ENCODE results near the gene TMEFF2. TPM values are rescaled to one million over a fixed set of nuclear protein-coding genes. Genes with fewer than 3 reads are reported as not detected.
"Not testable (repeated sequence)": the region's sequence is repeated elsewhere in the genome, so short reads cannot be mapped to it uniquely, and the experiment has no call there.

TMEFF2 gene
- total and polyA plus RNA-seq, 2 experiments from 2014 or later: 0.13 TPM; not detected in 1

DNA sequence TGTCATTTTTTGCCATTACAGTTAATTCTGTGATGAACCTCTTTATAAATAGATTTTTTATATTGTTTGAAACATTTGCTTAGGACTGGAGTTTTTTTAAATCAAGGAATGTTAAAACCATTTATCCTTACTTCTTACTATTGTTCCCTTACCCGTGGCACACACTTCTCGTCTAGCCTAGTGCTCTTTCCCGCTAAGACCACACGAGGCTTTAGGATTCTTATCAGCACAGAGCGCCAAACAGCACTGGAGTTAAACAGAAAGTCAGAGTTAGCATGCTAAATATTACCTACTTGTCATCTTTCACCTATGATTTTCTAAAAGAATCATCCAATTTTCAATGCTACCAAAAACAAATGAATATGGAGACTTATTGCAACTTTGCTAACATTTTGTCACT, 112.6 kb downstream of the TMEFF2 start:
- no peaks in the 10 kb centered on the region for H3K36me3 ChIP-seq (ENCODE audit: low read depth)
- H3K9ac ChIP-seq: no peak overlapping the region
- no peaks in the 10 kb centered on the region for H3K4me1 ChIP-seq (ENCODE audit: insufficient read depth)
- H3K4me3 ChIP-seq: no peak overlapping the region
- no peak overlapping the region for H3K27ac ChIP-seq
- no peaks in the 10 kb centered on the region for H3F3A ChIP-seq (ENCODE audit: insufficient read depth)
- H2AFZ ChIP-seq: no peak overlapping the region
- H3K9me2 ChIP-seq (ENCODE audit: insufficient read depth): no peaks in the 10 kb centered on the region
- 79 to 83% methylated on average over 5 of the region's 5 CpGs for WGBS, 2 experiments (ENCODE audit: low coverage in 1 of 2, low lambda C conversion rate in 2 of 2, missing lambda C conversion rate in 2 of 2)
- H3K79me2 ChIP-seq (ENCODE audit: insufficient read depth): no peaks in the 10 kb centered on the region
- no peak for TF ChIP-seq EZH2 (IDR thresholded peaks at IDR 0.05; ENCODE audit: insufficient read depth, poor library complexity, severe bottlenecking)
- no peak for TF ChIP-seq EZH2phosphoT487 (IDR thresholded peaks at IDR 0.05; ENCODE audit: insufficient read depth, low read depth)
- no peaks in the 10 kb centered on the region for H3K27me3 ChIP-seq (replicated peaks; ENCODE audit: insufficient read depth)
- no peak overlapping the region for H3K4me2 ChIP-seq (ENCODE audit: unreplicated experiment)
- in situ Hi-C loops (cut with MboI): no loop called here
- no peaks in the 10 kb centered on the region for H4K20me1 ChIP-seq (ENCODE audit: insufficient read depth)
- no peak for DNase-seq
- H3K9me3 ChIP-seq (ENCODE audit: low read depth): no peaks in the 10 kb centered on the region

GRCh38 chr2:192080096-192080495, 114.6 kb downstream of the TMEFF2 start:
- H3K4me3 ChIP-seq; H3K4me1 ChIP-seq (ENCODE audit: insufficient read depth); H3K27me3 ChIP-seq (replicated peaks; ENCODE audit: insufficient read depth); H3K4me2 ChIP-seq (ENCODE audit: unreplicated experiment); DNase-seq; H3K36me3 ChIP-seq (ENCODE audit: low read depth); H3F3A ChIP-seq (ENCODE audit: insufficient read depth); H4K20me1 ChIP-seq (ENCODE audit: insufficient read depth); H3K9ac ChIP-seq; H3K9me2 ChIP-seq (ENCODE audit: insufficient read depth); H2AFZ ChIP-seq; H3K79me2 ChIP-seq (ENCODE audit: insufficient read depth); H3K27ac ChIP-seq; H3K9me3 ChIP-seq (ENCODE audit: low read depth); in situ Hi-C loops (cut with MboI): not testable (repeated sequence)
- WGBS, 2 experiments (ENCODE audit: low coverage in 1 of 2, low lambda C conversion rate in 2 of 2, missing lambda C conversion rate in 2 of 2): 77 to 88% methylated on average over 3 of the region's 3 CpGs

GRCh38 chr2:192073878-192074277, 120.9 kb downstream of the TMEFF2 start:
- Histone ChIP-seq H3K27ac (no peak overlapping the region), H3K9ac (no peak overlapping the region), H3K79me2 (ENCODE audit: insufficient read depth) (no peaks in the 10 kb centered on the region), H3K4me1 (ENCODE audit: insufficient read depth) (no peaks in the 10 kb centered on the region; the same call in 1 of the 2 replicates), H3K9me2 (ENCODE audit: insufficient read depth) (no peaks in the 10 kb centered on the region), H4K20me1 (ENCODE audit: insufficient read depth) (no peaks in the 10 kb centered on the region), H3K9me3 (ENCODE audit: low read depth) (no peaks in the 10 kb centered on the region), H3K27me3 (replicated peaks; ENCODE audit: insufficient read depth) (no peaks in the 10 kb centered on the region), H3F3A (ENCODE audit: insufficient read depth) (no peaks in the 10 kb centered on the region), H2AFZ (no peak overlapping the region), H3K4me3 (no peak overlapping the region), H3K4me2 (ENCODE audit: unreplicated experiment) (no peak overlapping the region), H3K36me3 (ENCODE audit: low read depth) (no peaks in the 10 kb centered on the region)
- no peak for TF ChIP-seq EZH2phosphoT487 (IDR thresholded peaks at IDR 0.05; ENCODE audit: insufficient read depth, low read depth)
- no peak for TF ChIP-seq EZH2 (IDR thresholded peaks at IDR 0.05; ENCODE audit: insufficient read depth, poor library complexity, severe bottlenecking)
- in situ Hi-C loops (cut with MboI): no loop called here
- DNase-seq: no peak

DNA sequence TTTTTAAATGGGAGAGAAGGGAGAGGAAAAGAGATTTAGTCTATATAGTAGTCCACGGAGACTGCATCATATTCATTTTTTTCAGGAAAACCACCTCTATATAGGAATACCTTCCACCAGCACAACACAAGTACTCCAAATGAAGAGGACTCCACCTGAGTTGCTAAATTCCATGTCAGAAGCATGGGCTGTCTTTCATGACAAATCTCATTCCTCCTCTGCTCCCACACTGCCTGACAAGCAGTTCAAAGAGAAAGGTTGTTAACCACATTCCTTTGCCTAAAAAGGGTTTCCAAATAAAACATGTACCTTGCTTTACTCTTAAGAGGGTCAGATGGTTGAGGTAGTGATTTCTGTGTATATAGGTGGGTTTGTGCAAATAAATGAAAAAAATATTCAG, 122.0 kb downstream of the TMEFF2 start:
- H3K9me2 ChIP-seq (ENCODE audit: insufficient read depth): no peaks in the 10 kb centered on the region
- TF ChIP-seq EZH2phosphoT487 (IDR thresholded peaks at IDR 0.05; ENCODE audit: insufficient read depth, low read depth): no peak
- TF ChIP-seq EZH2 (IDR thresholded peaks at IDR 0.05; ENCODE audit: insufficient read depth, poor library complexity, severe bottlenecking): no peak
- H3K4me1 ChIP-seq (ENCODE audit: insufficient read depth): no peaks in the 10 kb centered on the region; the same call in 1 of the 2 replicates
- WGBS, 2 experiments (ENCODE audit: low coverage in 1 of 2, low lambda C conversion rate in 2 of 2, missing lambda C conversion rate in 2 of 2): 83 to 87% methylated on average over 1 of the region's 1 CpG
- in situ Hi-C loops (cut with MboI): no loop called here
- no peak overlapping the region for H3K9ac ChIP-seq
- H3K27me3 ChIP-seq (replicated peaks; ENCODE audit: insufficient read depth): no peaks in the 10 kb centered on the region
- H3K79me2 ChIP-seq (ENCODE audit: insufficient read depth): no peaks in the 10 kb centered on the region
- no peaks in the 10 kb centered on the region for H4K20me1 ChIP-seq (ENCODE audit: insufficient read depth)
- H3K4me2 ChIP-seq (ENCODE audit: unreplicated experiment): no peak overlapping the region
- no peak overlapping the region for H2AFZ ChIP-seq
- H3K36me3 ChIP-seq (ENCODE audit: low read depth): no peaks in the 10 kb centered on the region
- DNase-seq: no peak
- no peak overlapping the region for H3K4me3 ChIP-seq
- no peaks in the 10 kb centered on the region for H3K9me3 ChIP-seq (ENCODE audit: low read depth)
- H3F3A ChIP-seq (ENCODE audit: insufficient read depth): no peaks in the 10 kb centered on the region
- H3K27ac ChIP-seq: no peak overlapping the region

DNA sequence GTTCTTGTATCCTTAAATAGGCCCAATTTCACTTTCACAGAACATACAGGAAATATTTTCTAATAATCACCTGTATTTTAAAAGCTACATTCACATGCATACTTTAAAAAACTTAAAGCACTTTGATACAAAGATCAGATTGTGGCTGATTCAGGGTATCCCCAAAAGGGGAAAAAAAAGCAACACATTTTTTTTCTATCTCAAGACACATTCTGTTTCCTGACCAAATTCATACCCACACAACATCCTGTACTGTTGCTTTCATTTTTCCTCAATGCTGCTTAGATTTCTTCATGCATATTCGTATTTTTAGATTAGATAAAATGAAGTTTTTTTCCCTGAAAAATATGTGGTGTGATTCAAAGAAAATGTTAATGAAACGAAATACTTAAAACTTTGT, 122.5 kb downstream of the TMEFF2 start:
- Histone ChIP-seq H2AFZ (no peak overlapping the region), H3K27me3 (replicated peaks; ENCODE audit: insufficient read depth) (no peaks in the 10 kb centered on the region), H4K20me1 (ENCODE audit: insufficient read depth) (no peaks in the 10 kb centered on the region), H3K36me3 (ENCODE audit: low read depth) (no peaks in the 10 kb centered on the region), H3F3A (ENCODE audit: insufficient read depth) (no peaks in the 10 kb centered on the region), H3K4me3 (no peak overlapping the region), H3K79me2 (ENCODE audit: insufficient read depth) (no peaks in the 10 kb centered on the region), H3K4me2 (ENCODE audit: unreplicated experiment) (no peak overlapping the region), H3K9me2 (ENCODE audit: insufficient read depth) (no peaks in the 10 kb centered on the region), H3K9me3 (ENCODE audit: low read depth) (no peaks in the 10 kb centered on the region), H3K4me1 (ENCODE audit: insufficient read depth) (no peaks in the 10 kb centered on the region; the same call in 1 of the 2 replicates), H3K9ac (no peak overlapping the region), H3K27ac (no peak overlapping the region)
- TF ChIP-seq EZH2 (IDR thresholded peaks at IDR 0.05; ENCODE audit: insufficient read depth, poor library complexity, severe bottlenecking) (no peak), EZH2phosphoT487 (IDR thresholded peaks at IDR 0.05; ENCODE audit: insufficient read depth, low read depth) (no peak)
- WGBS, 2 experiments (ENCODE audit: low coverage in 1 of 2, low lambda C conversion rate in 2 of 2, missing lambda C conversion rate in 2 of 2): 90 to 94% methylated on average over 2 of the region's 2 CpGs
- in situ Hi-C loops (cut with MboI): no loop called here
- no peak for DNase-seq

Data from GM23248 (cell line).